GM12891 (cell line): ENCODE results near the gene KRT26.
"Not testable (repeated sequence)": the region's sequence is repeated elsewhere in the genome, so short reads cannot be mapped to it uniquely, and the experiment has no call there.

Source experiments
- DNase-seq: peaks from one replicate; pipeline ENCODE4 v3.0.0; 2011; ENCODE audit warnings: low spot score; ENCODE audit not compliant: insufficient read length
- FAIRE-seq: peaks from 2 replicates; lab custom pipeline; 2011; peaks lifted over from hg19 to GRCh38; lab: Jason Lieb, UNC
- PAX5 ChIP-seq: IDR thresholded peaks from 2 replicates; pipeline ENCODE4 v1.6.1; 2011; ENCODE audit warnings: low read length, moderate library complexity, mild to moderate bottlenecking; ENCODE audit not compliant: insufficient read depth, severe bottlenecking
- POLR2A ChIP-seq: IDR thresholded peaks from 2 replicates; pipeline ENCODE4 v1.6.1; 2011; ENCODE audit warnings: low read depth, low read length, control low read depth
- POLR2AphosphoS5 ChIP-seq: IDR thresholded peaks from 2 replicates; pipeline ENCODE4 v1.6.1; 2011; ENCODE audit warnings: low read depth, low read length, control low read depth
- POU2F2 ChIP-seq: IDR thresholded peaks from 2 replicates; pipeline ENCODE4 v1.6.1; 2011; ENCODE audit warnings: low read depth, mild to moderate bottlenecking, control low read depth, low read length, moderate library complexity
- SPI1 ChIP-seq: IDR thresholded peaks from 2 replicates; pipeline ENCODE4 v1.6.1; 2011; ENCODE audit warnings: low read depth, low read length, control low read depth
- TAF1 ChIP-seq: IDR thresholded peaks from 2 replicates; pipeline ENCODE4 v1.6.1; 2011; ENCODE audit warnings: low read depth, low read length, control low read depth

The KRT26 gene

GRCh38 chr17:40777459-40777858 is 5.5 kb upstream of the KRT26 start:
- DNase-seq (no peak), FAIRE-seq (no peak)
- TF ChIP-seq PAX5: no peak
- no peak for TF ChIP-seq POLR2AphosphoS5
- TF ChIP-seq POU2F2: no peak
- TF ChIP-seq POLR2A: no peak
- no peak for TF ChIP-seq SPI1
- no peak for TF ChIP-seq TAF1

GRCh38 chr17:40775945-40776344 is 3.9 kb upstream of the KRT26 start:
- FAIRE-seq (no peak), DNase-seq (no peak)
- TF ChIP-seq SPI1 (no peak), POLR2AphosphoS5 (no peak), POU2F2 (no peak), TAF1 (no peak), POLR2A (no peak), PAX5 (no peak)

GRCh38 chr17:40765657-40766056 is 6.3 kb downstream of the KRT26 start:
- no peak for FAIRE-seq
- no peak for DNase-seq
- TF ChIP-seq TAF1 (no peak), POLR2A (no peak), POU2F2 (no peak), PAX5 (no peak), SPI1 (no peak), POLR2AphosphoS5 (no peak)

GRCh38 chr17:40763752-40764151 is 8.2 kb downstream of the KRT26 start:
- no peak for FAIRE-seq
- no peak for DNase-seq
- no peak for TF ChIP-seq POLR2AphosphoS5
- TF ChIP-seq POLR2A: no peak
- no peak for TF ChIP-seq SPI1
- no peak for TF ChIP-seq TAF1
- no peak for TF ChIP-seq POU2F2
- no peak for TF ChIP-seq PAX5

GRCh38 chr17:40760105-40761016 is 11.6 kb downstream of the KRT26 start:
- no peak for DNase-seq

GRCh38 chr17:40755231-40755630 is 16.8 kb downstream of the KRT26 start, which contains the start of gene KRT25:
Gene KRT25 (minus strand): TSS chr17:40755331. CDS start chr17:40755271, 60 bp downstream.
- TF ChIP-seq SPI1: no peak
- TF ChIP-seq POLR2A: no peak
- TF ChIP-seq PAX5: no peak
- TF ChIP-seq POLR2AphosphoS5: no peak
- no peak for TF ChIP-seq TAF1
- no peak for TF ChIP-seq POU2F2
- FAIRE-seq (no peak), DNase-seq (no peak)

More at GRCh38 chr17:40760105-40761016, 11.6 kb downstream of the KRT26 start:
- no peak for TF ChIP-seq PAX5
- TF ChIP-seq POU2F2: no peak
- no peak for TF ChIP-seq SPI1
- no peak for TF ChIP-seq POLR2A
- TF ChIP-seq TAF1: no peak
- no peak for TF ChIP-seq POLR2AphosphoS5
- no peak for FAIRE-seq

GRCh38 chr17:40753804-40754203 is 18.2 kb downstream of the KRT26 start:
- FAIRE-seq (no peak), DNase-seq (no peak)
- TF ChIP-seq POLR2AphosphoS5 (no peak), SPI1 (no peak)

GRCh38 chr17:40751065-40751464 is 20.9 kb downstream of the KRT26 start:
- FAIRE-seq (no peak), DNase-seq (no peak)
- TF ChIP-seq PAX5 (no peak), POLR2A (no peak), SPI1 (no peak), POU2F2 (no peak), TAF1 (no peak), POLR2AphosphoS5 (no peak)

- FAIRE-seq (no peak), DNase-seq (no peak)
- TF ChIP-seq POLR2AphosphoS5 (no peak), SPI1 (no peak), POLR2A (no peak), PAX5 (no peak), TAF1 (no peak), POU2F2 (no peak)
These were observed 21.6 kb downstream of the KRT26 start for GRCh38 chr17:40750391-40750790.

GRCh38 chr17:40748666-40749065 is 23.3 kb downstream of the KRT26 start:
- not testable (repeated sequence) for FAIRE-seq, DNase-seq

GRCh38 chr17:40738553-40738952 is 33.4 kb downstream of the KRT26 start:
- no peak for DNase-seq
- FAIRE-seq: no peak
- no peak for TF ChIP-seq POLR2AphosphoS5
- TF ChIP-seq POU2F2: no peak
- TF ChIP-seq TAF1: no peak
- TF ChIP-seq POLR2A: no peak
